HEK293 (cell line): ENCODE measurements around the gene AFF3.

Experiments
- CTCF ChIA-PET: fragments of 350-600 bp; formaldehyde crosslinking; extraction: SDS; loops from one replicate; lab custom pipeline; 2021; ENCODE audit warnings: antibody characterized with exemption; lab: Yijun Ruan, JAX
- POLR2A ChIA-PET: fragments of 300-600 bp; formaldehyde crosslinking; extraction: SDS; loops from one replicate; lab custom pipeline; 2020; ENCODE audit warnings: antibody characterized with exemption, inconsistent platforms; lab: Yijun Ruan, JAX
- H3K27ac ChIP-seq: fragments of 200-500 bp; sonication (Bioruptor generic); 2 replicates; pipeline ENCODE4 v1.5.1; 2014; ENCODE audit warnings: low read depth, low read length, control low read depth, inconsistent platforms; ENCODE audit errors: extremely low read depth
- H3K36me3 ChIP-seq, 2 experiments: fragments of 200-500 bp in 1 of 2; sonication (Bioruptor generic) in 1 of 2; 1 replicate in 1 of 2; 2 replicates in 1 of 2; pipeline ENCODE4 v1.5.1; 2014 to 2017; ENCODE audit warnings: inconsistent platforms in 2 of 2, low read length in 2 of 2; ENCODE audit not compliant: control insufficient read depth in 2 of 2, insufficient read depth in 1 of 2
- H3K4me1 ChIP-seq: fragments of 200-500 bp; sonication (Bioruptor generic); 2 replicates; pipeline ENCODE4 v1.5.1; 2014; ENCODE audit warnings: mild to moderate bottlenecking, low read length, inconsistent platforms; ENCODE audit not compliant: control insufficient read depth, insufficient read depth
- H3K4me3 ChIP-seq: 2 replicates; pipeline ENCODE4 v1.5.1; 2011; ENCODE audit warnings: low read depth, mild to moderate bottlenecking, control low read depth, low read length, moderate library complexity
- H3K9me3 ChIP-seq: fragments of 200-500 bp; sonication (Bioruptor generic); 2 replicates; pipeline ENCODE4 v1.5.1; 2014; ENCODE audit warnings: low read depth, low read length, inconsistent platforms; ENCODE audit not compliant: control insufficient read depth, insufficient read depth
- SALL2 ChIP-seq: fragments of 450-650 bp; formaldehyde crosslinking; IDR thresholded peaks from 2 replicates; pipeline ENCODE4 v1.5.0; 2017; ENCODE audit warnings: missing biosample characterization, mild to moderate bottlenecking, missing genetic modification characterization, borderline replicate concordance
- SP2 ChIP-seq: fragments of 450-650 bp; formaldehyde crosslinking; IDR thresholded peaks from 2 replicates; pipeline ENCODE4 v1.5.1; 2016; ENCODE audit warnings: missing biosample characterization, missing genetic modification characterization
- ZNF138 ChIP-seq: fragments of 450-650 bp; formaldehyde crosslinking; IDR thresholded peaks from 2 replicates; pipeline ENCODE4 v1.5.1; 2016; ENCODE audit warnings: missing biosample characterization, missing genetic modification characterization, borderline replicate concordance
- ZNF155 ChIP-seq: fragments of 450-650 bp; formaldehyde crosslinking; IDR thresholded peaks from 2 replicates; pipeline ENCODE4 v1.5.1; 2016; ENCODE audit warnings: missing biosample characterization, missing genetic modification characterization
- ZNF19 ChIP-seq: fragments of 450-650 bp; formaldehyde crosslinking; IDR thresholded peaks from 2 replicates; pipeline ENCODE4; 2016; ENCODE audit warnings: missing biosample characterization, missing genetic modification characterization, low read depth
- ZNF23 ChIP-seq: fragments of 450-650 bp; formaldehyde crosslinking; IDR thresholded peaks from 2 replicates; pipeline ENCODE4 v1.5.1; 2016; ENCODE audit warnings: missing biosample characterization, missing genetic modification characterization, borderline replicate concordance
- ZNF341 ChIP-seq: fragments of 450-650 bp; formaldehyde crosslinking; IDR thresholded peaks from 2 replicates; pipeline ENCODE4; 2016; ENCODE audit warnings: low read depth, missing biosample characterization, missing genetic modification characterization
- ZNF501 ChIP-seq: fragments of 450-650 bp; formaldehyde crosslinking; IDR thresholded peaks from 2 replicates; pipeline ENCODE4 v1.5.1; 2016; ENCODE audit warnings: missing biosample characterization, missing genetic modification characterization
- ZNF529 ChIP-seq: fragments of 450-650 bp; formaldehyde crosslinking; IDR thresholded peaks from 2 replicates; pipeline ENCODE4 v1.5.1; 2017; ENCODE audit warnings: missing genetic modification characterization, missing biosample characterization; ENCODE audit not compliant: insufficient replicate concordance
- ZNF596 ChIP-seq: fragments of 450-650 bp; IDR thresholded peaks from 2 replicates; pipeline ENCODE4 v1.5.0; 2018; ENCODE audit warnings: missing biosample characterization, mild to moderate bottlenecking, missing genetic modification characterization, moderate library complexity
- TF ChIP-seq, protein P1 (sequence below): sonication (generic); formaldehyde crosslinking; IDR thresholded peaks from 2 replicates; pipeline ENCODE4 v1.8.1; 2022; ENCODE audit warnings: mild to moderate bottlenecking, moderate library complexity, missing genetic modification reagents
- TF ChIP-seq, protein P2 (sequence below): fragments of 450-650 bp; formaldehyde crosslinking; IDR thresholded peaks from 2 replicates; pipeline ENCODE4 v1.5.1; 2017; ENCODE audit warnings: missing biosample characterization, mild to moderate bottlenecking, missing genetic modification characterization, moderate library complexity
- TF ChIP-seq, protein P3 (sequence below): fragments of 450-650 bp; formaldehyde crosslinking; IDR thresholded peaks from 2 replicates; pipeline ENCODE4 v1.5.1; 2016; ENCODE audit warnings: missing biosample characterization, missing genetic modification characterization
- TF ChIP-seq, protein P4 (sequence below): fragments of 450-650 bp; formaldehyde crosslinking; IDR thresholded peaks from 2 replicates; pipeline ENCODE4 v1.5.1; 2016; ENCODE audit warnings: missing biosample characterization, missing genetic modification characterization

Gene AFF3

DNA sequence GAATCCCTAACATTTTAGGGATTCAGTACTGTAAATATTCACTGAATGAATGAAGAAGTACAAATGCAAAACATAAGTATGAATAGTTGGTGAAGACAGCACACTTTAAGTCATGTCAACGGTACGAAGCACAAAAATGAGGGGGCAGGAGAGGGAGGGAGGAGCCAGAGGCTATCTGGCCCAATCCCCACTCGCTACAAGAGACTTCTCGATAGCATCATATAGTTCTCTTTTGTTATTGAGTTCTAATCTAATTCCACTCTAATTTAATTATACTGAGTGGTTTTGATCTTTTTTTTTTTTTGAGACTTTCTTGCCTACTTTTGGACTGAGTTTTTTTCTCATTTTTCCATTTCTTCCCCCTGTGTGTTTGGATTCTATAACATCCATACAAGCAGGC is 500.4 kb downstream of the AFF3 start (continued):
- TF ChIP-seq ZNF23 (tag by site-specific recombination) (no peak), ZNF19 (tag by site-specific recombination) (no peak), SP2 (tag by site-specific recombination) (no peak)
- TF ChIP-seq, protein P1, sequence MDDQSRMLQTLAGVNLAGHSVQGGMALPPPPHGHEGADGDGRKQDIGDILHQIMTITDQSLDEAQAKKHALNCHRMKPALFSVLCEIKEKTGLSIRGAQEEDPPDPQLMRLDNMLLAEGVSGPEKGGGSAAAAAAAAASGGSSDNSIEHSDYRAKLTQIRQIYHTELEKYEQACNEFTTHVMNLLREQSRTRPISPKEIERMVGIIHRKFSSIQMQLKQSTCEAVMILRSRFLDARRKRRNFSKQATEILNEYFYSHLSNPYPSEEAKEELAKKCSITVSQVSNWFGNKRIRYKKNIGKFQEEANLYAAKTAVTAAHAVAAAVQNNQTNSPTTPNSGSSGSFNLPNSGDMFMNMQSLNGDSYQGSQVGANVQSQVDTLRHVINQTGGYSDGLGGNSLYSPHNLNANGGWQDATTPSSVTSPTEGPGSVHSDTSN (CRISPR knock-in tag) = no peak

DNA sequence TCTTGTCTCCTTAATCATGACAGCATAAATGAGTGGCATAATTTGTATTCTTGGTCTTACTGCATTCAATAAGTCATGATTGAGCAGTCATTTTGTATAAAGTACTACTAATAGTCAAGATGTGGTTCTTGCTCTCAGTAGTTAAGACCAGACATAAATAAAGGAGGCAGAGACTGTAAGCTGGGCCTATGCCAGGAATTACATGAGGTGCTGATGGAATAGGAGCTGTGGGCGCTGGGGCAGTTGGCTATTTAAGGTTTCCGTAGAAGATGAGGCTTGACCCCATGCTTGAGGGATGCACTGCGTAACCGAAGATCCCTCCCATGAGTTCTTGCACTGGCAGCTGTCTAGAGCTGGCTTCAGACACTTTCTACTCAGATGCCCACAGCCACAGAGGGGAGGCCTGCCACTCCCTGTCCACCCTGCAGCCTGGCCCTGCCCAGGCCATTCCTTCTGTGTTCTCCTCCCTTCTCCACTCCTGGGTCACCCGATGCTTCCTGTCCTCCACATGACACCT is 501.7 kb downstream of the AFF3 start:
- Histone ChIP-seq H3K9me3 (no peaks in the 10 kb centered on the region), H3K4me1 (no peaks in the 10 kb centered on the region), H3K36me3 (no peaks in the 10 kb centered on the region), H3K4me3 (no peak overlapping the region), H3K27ac (no peak overlapping the region)
- ChIA-PET POLR2A (no interaction called here), CTCF (no interaction called here)
- TF ChIP-seq, protein P2, sequence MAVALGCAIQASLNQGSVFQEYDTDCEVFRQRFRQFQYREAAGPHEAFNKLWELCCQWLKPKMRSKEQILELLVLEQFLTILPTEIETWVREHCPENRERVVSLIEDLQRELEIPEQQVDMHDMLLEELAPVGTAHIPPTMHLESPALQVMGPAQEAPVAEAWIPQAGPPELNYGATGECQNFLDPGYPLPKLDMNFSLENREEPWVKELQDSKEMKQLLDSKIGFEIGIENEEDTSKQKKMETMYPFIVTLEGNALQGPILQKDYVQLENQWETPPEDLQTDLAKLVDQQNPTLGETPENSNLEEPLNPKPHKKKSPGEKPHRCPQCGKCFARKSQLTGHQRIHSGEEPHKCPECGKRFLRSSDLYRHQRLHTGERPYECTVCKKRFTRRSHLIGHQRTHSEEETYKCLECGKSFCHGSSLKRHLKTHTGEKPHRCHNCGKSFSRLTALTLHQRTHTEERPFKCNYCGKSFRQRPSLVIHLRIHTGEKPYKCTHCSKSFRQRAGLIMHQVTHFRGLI (tag by site-specific recombination) = no peak
- 0 out of 2 replicates have a peak, but pooled peaks have one; percentile 11 for TF ChIP-seq ZNF341

DNA sequence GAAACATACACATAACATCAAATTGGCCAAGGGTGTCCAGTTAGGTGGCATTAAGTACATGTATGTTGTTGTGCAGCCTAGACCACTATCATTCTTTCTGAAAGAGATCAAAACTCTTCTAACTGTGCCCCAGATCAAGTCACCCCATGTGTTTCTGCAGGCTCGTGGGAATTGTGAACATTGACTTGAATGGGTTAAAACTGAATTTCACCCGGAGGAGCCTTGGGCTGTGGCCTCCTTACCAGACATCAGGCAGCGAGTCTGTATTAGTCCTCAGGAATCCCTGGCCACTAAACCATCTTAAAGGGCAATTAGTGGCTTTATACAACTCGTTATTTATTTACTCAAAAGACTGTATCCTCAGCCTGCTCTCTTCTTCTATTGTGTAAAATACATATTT is 503.6 kb downstream of the AFF3 start:
- Histone ChIP-seq H3K27ac (no peak overlapping the region), H3K36me3 (no peaks in the 10 kb centered on the region), H3K4me1 (no peaks in the 10 kb centered on the region), H3K9me3 (no peaks in the 10 kb centered on the region), H3K4me3 (no peak overlapping the region)
- ChIA-PET CTCF (no interaction called here), POLR2A (no interaction called here)
- TF ChIP-seq, protein P3, sequence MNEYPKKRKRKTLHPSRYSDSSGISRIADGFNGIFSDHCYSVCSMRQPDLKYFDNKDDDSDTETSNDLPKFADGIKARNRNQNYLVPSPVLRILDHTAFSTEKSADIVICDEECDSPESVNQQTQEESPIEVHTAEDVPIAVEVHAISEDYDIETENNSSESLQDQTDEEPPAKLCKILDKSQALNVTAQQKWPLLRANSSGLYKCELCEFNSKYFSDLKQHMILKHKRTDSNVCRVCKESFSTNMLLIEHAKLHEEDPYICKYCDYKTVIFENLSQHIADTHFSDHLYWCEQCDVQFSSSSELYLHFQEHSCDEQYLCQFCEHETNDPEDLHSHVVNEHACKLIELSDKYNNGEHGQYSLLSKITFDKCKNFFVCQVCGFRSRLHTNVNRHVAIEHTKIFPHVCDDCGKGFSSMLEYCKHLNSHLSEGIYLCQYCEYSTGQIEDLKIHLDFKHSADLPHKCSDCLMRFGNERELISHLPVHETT = no peak
- TF ChIP-seq ZNF501 (tag by site-specific recombination) (no peak), ZNF155 (no peak), ZNF596 (tag by site-specific recombination) (no peak), ZNF529 (tag by site-specific recombination) (no peak), SALL2 (tag by site-specific recombination) (no peak), ZNF138 (tag by site-specific recombination) (no peak)
- TF ChIP-seq, protein P4, sequence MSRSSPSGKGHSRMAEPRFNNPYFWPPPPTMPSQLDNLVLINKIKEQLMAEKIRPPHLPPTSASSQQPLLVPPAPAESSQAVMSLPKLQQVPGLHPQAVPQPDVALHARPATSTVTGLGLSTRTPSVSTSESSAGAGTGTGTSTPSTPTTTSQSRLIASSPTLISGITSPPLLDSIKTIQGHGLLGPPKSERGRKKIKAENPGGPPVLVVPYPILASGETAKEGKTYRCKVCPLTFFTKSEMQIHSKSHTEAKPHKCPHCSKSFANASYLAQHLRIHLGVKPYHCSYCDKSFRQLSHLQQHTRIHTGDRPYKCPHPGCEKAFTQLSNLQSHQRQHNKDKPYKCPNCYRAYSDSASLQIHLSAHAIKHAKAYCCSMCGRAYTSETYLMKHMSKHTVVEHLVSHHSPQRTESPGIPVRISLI (tag by site-specific recombination) = no peak
- TF ChIP-seq, protein P1 (CRISPR knock-in tag) = no peak
